ENCODE data around the gene TNIK.

Gene TNIK

DNA sequence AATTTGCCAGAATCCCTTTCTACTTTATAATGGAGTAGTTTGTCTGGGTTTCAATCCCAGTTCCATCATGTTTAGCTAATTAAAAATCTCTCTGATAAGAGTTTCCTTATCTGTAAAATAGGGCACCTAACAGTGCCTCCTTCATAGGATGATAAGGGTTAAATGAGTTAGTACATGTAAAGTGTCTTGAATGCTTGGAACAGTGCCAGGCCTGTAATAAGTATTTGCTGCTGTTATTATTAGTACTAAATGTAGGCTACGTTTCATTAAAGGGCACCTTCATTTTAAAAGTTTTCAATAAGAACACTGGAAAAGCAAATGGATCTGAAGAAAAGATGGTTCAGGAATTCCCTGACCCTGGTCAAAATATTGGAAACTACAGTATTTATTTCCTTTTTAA lies 421.9 kb downstream of the TNIK start:
- no peak overlapping the region for H3K27ac ChIP-seq
- TF ChIP-seq ZFX (IDR thresholded peaks at IDR 0.05), result no peak
- TF ChIP-seq, protein P1, sequence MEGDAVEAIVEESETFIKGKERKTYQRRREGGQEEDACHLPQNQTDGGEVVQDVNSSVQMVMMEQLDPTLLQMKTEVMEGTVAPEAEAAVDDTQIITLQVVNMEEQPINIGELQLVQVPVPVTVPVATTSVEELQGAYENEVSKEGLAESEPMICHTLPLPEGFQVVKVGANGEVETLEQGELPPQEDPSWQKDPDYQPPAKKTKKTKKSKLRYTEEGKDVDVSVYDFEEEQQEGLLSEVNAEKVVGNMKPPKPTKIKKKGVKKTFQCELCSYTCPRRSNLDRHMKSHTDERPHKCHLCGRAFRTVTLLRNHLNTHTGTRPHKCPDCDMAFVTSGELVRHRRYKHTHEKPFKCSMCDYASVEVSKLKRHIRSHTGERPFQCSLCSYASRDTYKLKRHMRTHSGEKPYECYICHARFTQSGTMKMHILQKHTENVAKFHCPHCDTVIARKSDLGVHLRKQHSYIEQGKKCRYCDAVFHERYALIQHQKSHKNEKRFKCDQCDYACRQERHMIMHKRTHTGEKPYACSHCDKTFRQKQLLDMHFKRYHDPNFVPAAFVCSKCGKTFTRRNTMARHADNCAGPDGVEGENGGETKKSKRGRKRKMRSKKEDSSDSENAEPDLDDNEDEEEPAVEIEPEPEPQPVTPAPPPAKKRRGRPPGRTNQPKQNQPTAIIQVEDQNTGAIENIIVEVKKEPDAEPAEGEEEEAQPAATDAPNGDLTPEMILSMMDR (conservative IDR thresholded peaks at IDR 0.05), result no peak

DNA sequence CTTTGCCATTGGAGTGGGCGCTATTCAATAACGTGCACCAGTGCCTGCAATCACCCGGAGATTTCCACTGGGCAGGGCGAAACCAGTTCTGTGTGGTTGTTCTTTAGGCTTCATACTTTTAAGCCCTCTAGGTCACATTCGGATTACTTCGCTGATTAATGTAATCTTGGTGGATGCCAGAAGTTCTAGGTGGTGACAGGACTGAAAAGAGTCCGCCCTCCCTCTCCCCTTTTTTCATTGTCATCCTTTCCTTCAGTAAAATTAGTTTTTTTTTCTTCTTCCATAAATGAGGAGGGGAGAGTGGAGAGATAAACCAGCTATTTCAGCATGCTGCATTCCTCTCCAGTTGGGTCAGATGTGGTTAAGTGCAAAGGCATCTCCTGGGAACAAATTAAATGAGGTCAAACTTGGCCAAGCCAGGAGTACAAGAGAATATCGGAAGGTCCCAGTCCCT lies 431.4 kb downstream of the TNIK start:
- TF ChIP-seq, protein P1 (conservative IDR thresholded peaks at IDR 0.05), result no peak
- TF ChIP-seq ZFX (IDR thresholded peaks at IDR 0.05), result no peak
- H3K27ac ChIP-seq, result no peak overlapping the region

DNA sequence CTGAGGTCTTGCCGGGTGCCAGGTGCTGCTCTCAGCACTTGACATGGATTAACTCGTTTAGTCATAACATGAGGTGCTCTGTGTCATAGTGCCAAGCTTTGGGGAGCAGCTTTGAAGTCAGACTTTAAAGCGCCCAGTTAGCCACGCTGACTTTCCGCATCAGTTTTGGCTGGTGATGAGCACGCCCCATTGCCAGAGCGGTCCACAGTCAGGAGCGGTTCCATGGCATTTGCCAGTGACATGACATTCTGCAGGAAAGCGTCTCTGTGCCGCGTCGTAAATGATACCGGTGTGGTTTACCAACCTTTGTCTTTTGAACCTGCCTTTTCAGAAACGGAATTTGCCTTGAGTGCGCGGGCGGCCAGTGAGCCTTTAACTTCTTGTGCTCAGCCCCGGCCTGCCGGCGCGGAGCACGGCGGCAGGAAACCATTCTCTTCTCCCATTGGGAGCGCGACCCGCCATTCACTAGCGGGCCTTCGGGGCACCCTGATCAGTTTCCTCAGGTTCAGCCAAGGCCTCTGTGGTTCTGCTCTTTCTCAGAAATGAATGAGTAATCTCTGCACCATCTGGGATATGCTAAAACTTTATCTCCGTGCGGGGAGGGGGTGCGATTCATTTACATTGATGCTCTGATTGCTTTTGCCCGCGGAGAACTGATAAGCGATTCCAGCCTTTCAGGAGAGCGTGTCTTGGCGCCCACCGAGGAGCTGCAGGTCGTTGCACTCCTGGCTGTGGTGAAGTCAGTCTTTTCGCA lies 432.0 kb downstream of the TNIK start:
- no peak for TF ChIP-seq ZFX (IDR thresholded peaks at IDR 0.05)
- TF ChIP-seq, protein P1 (conservative IDR thresholded peaks at IDR 0.05), result no peak
- H3K27ac ChIP-seq, result no peak overlapping the region

DNA sequence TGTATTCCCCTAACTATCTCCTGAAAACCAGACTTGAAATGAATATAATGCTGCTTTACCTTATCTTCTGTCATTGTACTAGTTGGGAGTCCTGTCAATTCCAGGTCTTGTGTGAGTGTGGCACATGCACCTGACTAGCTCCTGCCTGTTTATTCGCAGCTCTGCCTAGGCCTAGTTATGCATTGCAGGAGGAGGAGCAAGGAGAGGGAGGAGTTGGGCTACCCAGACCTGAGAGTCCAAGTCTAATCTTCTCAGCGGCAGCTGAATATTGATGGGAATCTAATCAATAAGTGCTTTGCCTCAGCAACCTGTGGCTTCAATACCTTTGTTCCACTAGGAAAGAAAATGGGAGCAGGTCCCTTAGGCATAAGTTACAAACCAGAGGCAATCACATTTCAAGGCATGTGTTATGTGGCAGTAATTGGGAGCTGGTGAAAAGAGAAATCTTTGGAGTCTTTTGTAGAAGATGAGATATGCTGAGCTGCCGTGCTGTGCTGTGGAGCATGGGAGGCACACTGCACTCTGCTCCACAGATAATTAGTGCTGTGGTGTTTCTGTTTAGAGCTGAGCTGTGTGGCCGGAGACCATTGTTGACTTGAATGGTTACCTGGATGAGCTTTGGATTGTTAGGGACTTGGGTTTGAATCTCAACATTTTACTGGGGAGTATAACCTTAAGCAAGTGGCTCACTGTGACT lies 433.5 kb downstream of the TNIK start, which contains the start of gene SLC2A2:
Gene SLC2A2, minus strand, starts transcription at position 124 of the 697 bp plus-strand sequence. Its CDS starts 50 bp downstream, at position 74.
- TF ChIP-seq, protein P1 (conservative IDR thresholded peaks at IDR 0.05), result no peak
- TF ChIP-seq ZFX (IDR thresholded peaks at IDR 0.05), result no peak
- H3K27ac ChIP-seq, result no peak within 1 kb of the TSS

DNA sequence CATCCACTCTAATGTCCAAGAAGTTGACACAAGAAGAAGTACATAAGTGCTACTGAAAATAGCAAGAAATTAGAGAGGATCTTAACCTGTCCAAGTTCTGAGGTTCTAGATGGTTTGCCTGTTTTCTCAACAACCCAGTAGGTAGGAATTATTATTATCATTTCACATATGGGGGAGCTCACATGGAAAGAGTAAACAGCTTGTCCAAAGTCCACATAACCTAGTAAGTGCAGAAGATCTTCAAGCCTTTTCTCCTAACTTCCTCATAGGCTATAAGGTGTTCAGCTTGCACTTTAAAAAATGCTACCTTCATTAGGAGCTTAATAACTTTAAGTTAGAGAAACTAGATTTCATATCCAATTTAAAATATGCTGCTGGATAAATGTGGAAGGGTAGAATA lies 436.6 kb downstream of the TNIK start:
- TF ChIP-seq, protein P1 (conservative IDR thresholded peaks at IDR 0.05), result no peak
- TF ChIP-seq ZFX (IDR thresholded peaks at IDR 0.05), result no peak
- no peak overlapping the region for H3K27ac ChIP-seq

DNA sequence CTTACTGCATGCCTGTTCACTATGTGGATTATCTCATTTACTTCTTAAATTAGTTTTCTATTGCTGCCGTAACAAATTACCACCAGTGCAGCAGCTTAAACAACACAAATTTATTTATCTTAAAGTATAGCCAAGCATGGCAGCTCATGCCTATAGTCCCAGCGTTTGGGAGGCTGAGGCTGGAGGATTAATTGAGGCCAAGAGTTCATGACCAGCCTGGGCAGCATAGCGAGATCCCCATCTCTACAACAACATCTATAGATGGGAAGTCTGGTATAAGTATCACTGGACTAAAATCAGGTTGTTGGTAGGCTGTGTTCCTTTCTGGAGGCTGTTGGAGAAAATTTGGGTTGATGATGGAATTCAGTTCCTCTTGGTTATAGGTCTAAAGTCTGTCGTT lies 438.8 kb downstream of the TNIK start:
- TF ChIP-seq, protein P1 (conservative IDR thresholded peaks at IDR 0.05), result no peak
- no peak for TF ChIP-seq ZFX (IDR thresholded peaks at IDR 0.05)
- H3K27ac ChIP-seq, result no peak overlapping the region
